Activated CD8-positive, alpha-beta T cell treated with anti-CD3 and anti-CD28 coated beads, Interleukin-2, amount 10 ng/mL, durations not matched to agents 7 days and 5 days (primary cell): ENCODE data around the gene HGS. TPM values are rescaled to one million over a fixed set of nuclear protein-coding genes. Genes with fewer than 3 reads are reported as not detected.
"Not testable (repeated sequence)": the region's sequence is repeated elsewhere in the genome, so short reads cannot be mapped to it uniquely, and the experiment has no call there.

Experiments
- ATAC-seq: fragments of 150-1000 bp; cut with Tn5 transposase; one replicate; pipeline ENCODE4 v1.10.0; 2021; ENCODE audit warnings: moderate library complexity
- CTCF ChIA-PET: fragments of 350-600 bp; sonication (Branson Sonifier 250); formaldehyde crosslinking; loops from one replicate; lab custom pipeline; 2021; ENCODE audit warnings: antibody characterized with exemption; lab: Charles Lee
- POLR2A ChIA-PET: fragments of 350-600 bp; sonication (Branson Sonifier 250); formaldehyde crosslinking; loops from one replicate; lab custom pipeline; 2021; ENCODE audit warnings: antibody characterized with exemption; lab: Charles Lee
- DNase-seq: peaks from one replicate; pipeline ENCODE4 v3.0.0-alpha.2; 2020
- H3K27ac Mint-ChIP-seq: one replicate; pipeline ENCODE4 v1.8.0; 2021; ENCODE audit warnings: mild to moderate bottlenecking, mixed read lengths
- H3K27me3 Mint-ChIP-seq: one replicate; pipeline ENCODE4 v1.8.0; 2021; ENCODE audit warnings: low read depth, mixed read lengths
- H3K36me3 Mint-ChIP-seq: one replicate; pipeline ENCODE4 v1.8.0; 2021; ENCODE audit warnings: low read depth, mixed read lengths
- H3K4me1 Mint-ChIP-seq: one replicate; pipeline ENCODE4 v1.8.0; 2021; ENCODE audit warnings: low read depth, mixed read lengths
- H3K4me3 Mint-ChIP-seq: one replicate; pipeline ENCODE4 v1.8.0; 2021; ENCODE audit warnings: mild to moderate bottlenecking, mixed read lengths
- H3K9me3 Mint-ChIP-seq: one replicate; pipeline ENCODE4 v1.8.0; 2022; ENCODE audit warnings: mixed read lengths; ENCODE audit not compliant: insufficient read depth
- total RNA-seq, 2 experiments: library from RNA; stranded (reverse); gene quantifications; one replicate each; pipeline ENCODE4 v1.2.3, GENCODE V29; 2021

The HGS gene
- total RNA-seq, 2 experiments from 2014 or later: 107 to 128 TPM

- CTCF ChIA-PET: no interaction called here
- DNase-seq (no peak), ATAC-seq (no peak)
- H3K27ac Mint-ChIP-seq: no peak overlapping the region
- POLR2A ChIA-PET: interaction anchor here (0.7 to 1.2 kb wide), 2 partner anchors 10 to 349 kb away, joined by 3 read pairs; partner anchors contain the start of genes ARL16, CENPX and HGS
- peaks cover 39% of the 10 kb centered on the region for H3K36me3 Mint-ChIP-seq
- H3K27me3 Mint-ChIP-seq: no peaks in the 10 kb centered on the region
- peaks cover 12% of the 10 kb centered on the region for H3K4me1 Mint-ChIP-seq
- no peak overlapping the region for H3K4me3 Mint-ChIP-seq
- no peaks in the 10 kb centered on the region for H3K9me3 Mint-ChIP-seq
These were observed 10.1 kb upstream of the HGS start for GRCh38 chr17:81673561-81674258.

GRCh38 chr17:81675515-81676221 is 8.1 kb upstream of the HGS start:
- not testable (repeated sequence) for H3K27ac Mint-ChIP-seq, H3K9me3 Mint-ChIP-seq, H3K4me3 Mint-ChIP-seq, H3K4me1 Mint-ChIP-seq, ATAC-seq, H3K27me3 Mint-ChIP-seq
- ChIA-PET POLR2A (interaction anchor here (0.8 to 0.9 kb wide), 2 partner anchors 10 to 28 kb away, joined by 3 to 5 read pairs; partner anchors contain the start of gene MRPL12), CTCF (interaction anchor here (0.6 to 1.4 kb wide), 4 partner anchors 10 to 49 kb away, joined by 3 to 7 read pairs (median 4); partner anchors contain the start of gene MRPL12)
- H3K36me3 Mint-ChIP-seq: peaks cover 28% of the 10 kb centered on the region
- DNase-seq: peak; percentile 46

GRCh38 chr17:81676906-81677305 is 6.9 kb upstream of the HGS start:
- no peak for ATAC-seq
- Mint-ChIP-seq H3K9me3 (no peaks in the 10 kb centered on the region), H3K4me3 (no peak overlapping the region), H3K27ac (no peak overlapping the region), H3K27me3 (no peaks in the 10 kb centered on the region), H3K4me1 (peaks cover 10% of the 10 kb centered on the region), H3K36me3 (peaks cover 25% of the 10 kb centered on the region)
- CTCF ChIA-PET: no interaction called here
- no peak for DNase-seq
- POLR2A ChIA-PET: interaction anchor here (1.0 kb wide), 1 partner anchor 26 kb away, joined by 4 read pairs; the partner anchor contains the start of gene MRPL12

- no peak for ATAC-seq
- Mint-ChIP-seq H3K27ac (no peak overlapping the region), H3K27me3 (no peaks in the 10 kb centered on the region), H3K36me3 (peaks cover 14% of the 10 kb centered on the region), H3K9me3 (no peaks in the 10 kb centered on the region), H3K4me1 (peaks cover 26% of the 10 kb centered on the region), H3K4me3 (no peak overlapping the region)
- DNase-seq: no peak
- POLR2A ChIA-PET: interaction anchor here (1.0 kb wide), 1 partner anchor 22 kb away, joined by 3 read pairs; no protein-coding TSS in a partner anchor
- CTCF ChIA-PET: no interaction called here
These were observed 3.7 kb upstream of the HGS start for GRCh38 chr17:81680150-81680549.

- Mint-ChIP-seq H3K9me3 (no peaks in the 10 kb centered on the region), H3K4me1 (peaks cover 34% of the 10 kb centered on the region), H3K27me3 (no peaks in the 10 kb centered on the region), H3K27ac (no peak overlapping the region), H3K4me3 (no peak overlapping the region), H3K36me3 (peaks cover 26% of the 10 kb centered on the region)
- ChIA-PET POLR2A (interaction anchor here (4.7 kb wide), 1 partner anchor 22 kb away, joined by 50 read pairs; the partner anchor contains the start of gene MRPL12), CTCF (no interaction called here)
- DNase-seq: no peak
- ATAC-seq: no peak
These were observed 2.1 kb upstream of the HGS start for GRCh38 chr17:81681672-81682071.

- Mint-ChIP-seq H3K4me3 (peak overlapping the region; percentile 88), H3K27ac (peak overlapping the region; percentile 83), H3K36me3 (peaks cover 35% of the 10 kb centered on the region), H3K9me3 (no peaks in the 10 kb centered on the region), H3K4me1 (peaks cover 34% of the 10 kb centered on the region), H3K27me3 (no peaks in the 10 kb centered on the region)
- POLR2A ChIA-PET: interaction anchor here (0.6 to 4.7 kb wide), 7 partner anchors 9 to 24 kb away, joined by 3 to 50 read pairs (median 4); partner anchors contain the start of genes CCDC137, MRPL12 and OXLD1
- ATAC-seq (no peak), DNase-seq (no peak)
- CTCF ChIA-PET: interaction anchor here (1.0 kb wide), 1 partner anchor 12 kb away, joined by 3 read pairs; no protein-coding TSS in a partner anchor
These were observed 1.1 kb upstream of the HGS start for GRCh38 chr17:81682565-81683207.

- no peak for DNase-seq
- POLR2A ChIA-PET: interaction anchor here (0.6 to 4.7 kb wide), 9 partner anchors 9 to 140 kb away, joined by 3 to 50 read pairs (median 4); partner anchors contain the start of genes CCDC137, MRPL12 and OXLD1
- no peaks in the 10 kb centered on the region for H3K9me3 Mint-ChIP-seq
These were observed 615 bp upstream of the HGS start for GRCh38 chr17:81683208-81683583.

GRCh38 chr17:81684442-81684911 is 666 bp downstream of the HGS start:
- Mint-ChIP-seq H3K4me1 (peaks cover 34% of the 10 kb centered on the region), H3K27me3 (no peaks in the 10 kb centered on the region), H3K4me3 (peak overlapping the region; percentile 88), H3K36me3 (peaks cover 47% of the 10 kb centered on the region), H3K27ac (peak overlapping the region; percentile 77), H3K9me3 (no peaks in the 10 kb centered on the region)
- ChIA-PET CTCF (interaction anchor here (1.3 to 2.2 kb wide), 3 partner anchors 9 to 78 kb away, joined by 3 to 12 read pairs (median 3); partner anchors contain the start of gene MRPL12), POLR2A (interaction anchor here (1.2 to 4.7 kb wide), 4 partner anchors 9 to 27 kb away, joined by 4 to 50 read pairs (median 11); partner anchors contain the start of genes CCDC137, MRPL12 and OXLD1)
- no peak for ATAC-seq
- DNase-seq: peak; percentile 33

More at GRCh38 chr17:81683208-81683583, 615 bp upstream of the HGS start:
- CTCF ChIA-PET: interaction anchor here (0.8 to 2.2 kb wide), 6 partner anchors 11 to 171 kb away, joined by 3 to 12 read pairs (median 3); partner anchors contain the start of gene MRPL12
- Mint-ChIP-seq H3K27me3 (no peaks in the 10 kb centered on the region), H3K36me3 (peaks cover 35% of the 10 kb centered on the region), H3K4me3 (peak overlapping the region; percentile 88), H3K27ac (peak overlapping the region; percentile 83), H3K4me1 (peaks cover 34% of the 10 kb centered on the region)
- no peak for ATAC-seq

- peak; percentile 42 for DNase-seq
- Mint-ChIP-seq H3K27ac (peak overlapping the region; percentile 77), H3K9me3 (no peaks in the 10 kb centered on the region), H3K4me3 (peak overlapping the region; percentile 88), H3K27me3 (no peaks in the 10 kb centered on the region), H3K36me3 (peaks cover 53% of the 10 kb centered on the region), H3K4me1 (peaks cover 37% of the 10 kb centered on the region)
- CTCF ChIA-PET: interaction anchor here (2.2 kb wide), 1 partner anchor 18 kb away, joined by 12 read pairs; the partner anchor contains the start of gene MRPL12
- no peak for ATAC-seq
- POLR2A ChIA-PET: interaction anchor here (0.6 to 4.7 kb wide), 3 partner anchors 18 to 360 kb away, joined by 8 to 50 read pairs (median 18); partner anchors contain the start of genes CCDC137, MRPL12 and OXLD1
These were observed 1.3 kb downstream of the HGS start for GRCh38 chr17:81685108-81685507.

- no peak overlapping the region for H3K27ac Mint-ChIP-seq
- no peaks in the 10 kb centered on the region for H3K9me3 Mint-ChIP-seq
- ATAC-seq (no peak), DNase-seq (no peak)
- no peak overlapping the region for H3K4me3 Mint-ChIP-seq
- H3K36me3 Mint-ChIP-seq: peaks cover 55% of the 10 kb centered on the region
- H3K27me3 Mint-ChIP-seq: no peaks in the 10 kb centered on the region
- peaks cover 34% of the 10 kb centered on the region for H3K4me1 Mint-ChIP-seq
- ChIA-PET CTCF (no interaction called here), POLR2A (interaction anchor here (1.4 to 4.7 kb wide), 2 partner anchors 17 to 20 kb away, joined by 4 to 50 read pairs; partner anchors contain the start of genes CCDC137, MRPL12 and OXLD1)
These were observed 2.8 kb downstream of the HGS start for GRCh38 chr17:81686614-81687013.
